HG03520 (cell line): ENCODE data around the gene UBE2G1.
"Not testable (repeated sequence)": the region's sequence is repeated elsewhere in the genome, so short reads cannot be mapped to it uniquely, and the experiment has no call there.

Experiments used
- ATAC-seq: cut with Tn5 transposase; IDR thresholded peaks from one replicate; pipeline ENCODE4 v1.9.1; 2021; ENCODE audit warnings: mild to moderate bottlenecking, moderate library complexity; ENCODE audit not compliant: unreplicated experiment

UBE2G1 gene

GRCh38 chr17:4366327-4367063, at the start of gene UBE2G1:
Gene UBE2G1 (minus strand): TSS chr17:4366675. CDS start chr17:4366316, 359 bp downstream.
- peak; percentile 58 for ATAC-seq

- peak; percentile 65 for ATAC-seq
These were observed 46.7 kb upstream of the UBE2G1 start for GRCh38 chr17:4412933-4413831.

- no peak for ATAC-seq
These were observed 44.7 kb upstream of the UBE2G1 start for GRCh38 chr17:4411201-4411600.

- no peak for ATAC-seq
These were observed 43.2 kb upstream of the UBE2G1 start for GRCh38 chr17:4409659-4410058.

- no peak for ATAC-seq
These were observed 41.4 kb upstream of the UBE2G1 start for GRCh38 chr17:4407851-4408250.

GRCh38 chr17:4407216-4407615, 40.7 kb upstream of the UBE2G1 start:
- ATAC-seq: no peak

GRCh38 chr17:4406386-4406785, 39.9 kb upstream of the UBE2G1 start:
- ATAC-seq: no peak

GRCh38 chr17:4405699-4406098, 39.2 kb upstream of the UBE2G1 start:
- no peak for ATAC-seq

GRCh38 chr17:4405038-4405669, 38.7 kb upstream of the UBE2G1 start:
- ATAC-seq: no peak

GRCh38 chr17:4397840-4398239, 31.4 kb upstream of the UBE2G1 start:
- no peak for ATAC-seq

GRCh38 chr17:4395111-4395478, 28.6 kb upstream of the UBE2G1 start:
- no peak for ATAC-seq

GRCh38 chr17:4394208-4395110, 28.0 kb upstream of the UBE2G1 start:
- ATAC-seq: no peak

- ATAC-seq: no peak
These were observed 27.3 kb upstream of the UBE2G1 start for GRCh38 chr17:4393806-4394205.

GRCh38 chr17:4389079-4389478, 22.6 kb upstream of the UBE2G1 start:
- ATAC-seq: no peak

GRCh38 chr17:4387137-4387536, 20.7 kb upstream of the UBE2G1 start:
- ATAC-seq: no peak

GRCh38 chr17:4386406-4386805, 19.9 kb upstream of the UBE2G1 start:
- ATAC-seq: no peak

- ATAC-seq: no peak
These were observed 15.5 kb upstream of the UBE2G1 start for GRCh38 chr17:4381690-4382671.

GRCh38 chr17:4378626-4379025, 12.2 kb upstream of the UBE2G1 start:
- no peak for ATAC-seq

GRCh38 chr17:4377247-4377646, 10.8 kb upstream of the UBE2G1 start:
- ATAC-seq: not testable (repeated sequence)
